Right cardiac atrium (tissue), 5 donors: ENCODE measurements around the gene ZC3H4. TPM values are rescaled to one million over a fixed set of nuclear protein-coding genes. Genes with fewer than 3 reads are reported as not detected.
"Not testable (repeated sequence)": the region's sequence is repeated elsewhere in the genome, so short reads cannot be mapped to it uniquely, and the experiment has no call there.

Source experiments
- ATAC-seq, 2 donors: fragments of 200-7000 bp; cut with Tn5 transposase; one replicate each; pipeline versions ENCODE4 v1.8.0 to v1.9.1; 2020; ENCODE audit warnings: moderate library complexity in 2 of 2, mild to moderate bottlenecking in 1 of 2
- DNase-seq, 3 donors: peaks; one replicate each; pipeline ENCODE4 v3.0.0-alpha.2; 2020
- H3K27ac ChIP-seq: one replicate; pipeline ENCODE4 v1.5.1; 2013; ENCODE audit warnings: mild to moderate bottlenecking, low read length, control low read depth, moderate library complexity
- H3K27me3 ChIP-seq: one replicate; pipeline ENCODE4 v1.6.1; 2013; ENCODE audit not compliant: control insufficient read depth, insufficient read depth
- H3K4me1 ChIP-seq: one replicate; pipeline ENCODE4 v1.6.1; 2013; ENCODE audit warnings: low read length; ENCODE audit not compliant: control insufficient read depth, insufficient read depth
- H3K4me3 ChIP-seq: one replicate; pipeline ENCODE4 v1.5.1; 2013; ENCODE audit warnings: low read length, control low read depth
- H3K9me3 ChIP-seq: one replicate; pipeline ENCODE4 v1.6.1; 2013; ENCODE audit warnings: low read length; ENCODE audit not compliant: control insufficient read depth
- WGBS: extraction: QIAGEN DNeasy Blood & Tissue Kit; methylation state at CpG from one replicate; pipeline ENCODE4 v1.1.7; 2013; 5-methylcytosine and 5-hydroxymethylcytosine counted together
- intact Hi-C, 4 donors: fragments of 100-400 bp; cut with DNase I; formaldehyde crosslinking; loops; one replicate each; pipeline versions ENCODE4 v1.11.0 to v1.14.0; 2022 to 2023
- polyA plus RNA-seq: library from polyadenylated mRNA; stranded (reverse); fragments of 200-250 nt; gene quantifications from one replicate; pipeline ENCODE4 v1.2.3, GENCODE V29; 2013
- total RNA-seq, 4 donors: library from RNA; stranded (reverse); fragmentation: NEBNext Ultra II Directional; extraction: Animal tissue kit (Norgen Biotek cat#: 25700); gene quantifications; one replicate each; pipeline ENCODE4 v1.2.1, GENCODE V29; 2021
- donor health status: healthy with polysubstance abuse.
- donor health status: DM: no; HTN: yes; CAD: no.
- donor health status: DM: no; HTN: no; CAD: no.
- donor health status: DM: no; HTN: yes; CAD: no; lungs with severe emphysema.
- donor health status: DM: yes; HTN: yes; CAD: no.

ZC3H4 gene
- total and polyA plus RNA-seq, 5 donors: 12.4 to 27.7 (median 26.4) TPM

GRCh38 chr19:47095476-47096099, 18.0 kb downstream of the ZC3H4 start:
- WGBS: 58% methylated on average over 9 of the region's 9 CpGs
- peaks cover 25% of the 10 kb centered on the region for H3K4me1 ChIP-seq
- no peaks in the 10 kb centered on the region for H3K27me3 ChIP-seq
- ATAC-seq (no peak), DNase-seq (peak in 1 of 3 donors; percentile 54)
- H3K4me3 ChIP-seq: no peak overlapping the region
- intact Hi-C loops: no loop called here
- no peaks in the 10 kb centered on the region for H3K9me3 ChIP-seq
- peak overlapping the region; percentile 66 for H3K27ac ChIP-seq

GRCh38 chr19:47094557-47095475, 18.8 kb downstream of the ZC3H4 start:
- Histone ChIP-seq H3K4me3 (no peak overlapping the region), H3K4me1 (peaks cover 25% of the 10 kb centered on the region), H3K9me3 (no peaks in the 10 kb centered on the region), H3K27me3 (no peaks in the 10 kb centered on the region), H3K27ac (peak overlapping the region; percentile 14)
- DNase-seq: peak in 1 of 3 donors; percentile 58
- ATAC-seq: peak in 1 of 2 donors; percentile 17
- intact Hi-C loops: no loop called here
- 76% methylated on average over 15 of the region's 15 CpGs for WGBS

- no peak overlapping the region for H3K27ac ChIP-seq
- peaks cover 25% of the 10 kb centered on the region for H3K4me1 ChIP-seq
- H3K9me3 ChIP-seq: no peaks in the 10 kb centered on the region
- DNase-seq (no peak), ATAC-seq (no peak)
- 84% methylated on average over 10 of the region's 10 CpGs for WGBS
- intact Hi-C loops: no loop called here
- no peaks in the 10 kb centered on the region for H3K27me3 ChIP-seq
- H3K4me3 ChIP-seq: no peak overlapping the region
These were observed 19.7 kb downstream of the ZC3H4 start for GRCh38 chr19:47093841-47094240.

GRCh38 chr19:47093254-47093653, 20.3 kb downstream of the ZC3H4 start:
- WGBS: 64% methylated on average over 5 of the region's 5 CpGs
- H3K4me1 ChIP-seq: peaks cover 23% of the 10 kb centered on the region
- peak overlapping the region; percentile 57 for H3K27ac ChIP-seq
- no peak overlapping the region for H3K4me3 ChIP-seq
- intact Hi-C loops: no loop called here
- no peaks in the 10 kb centered on the region for H3K27me3 ChIP-seq
- ATAC-seq (no peak), DNase-seq (peak in 1 of 3 donors; percentile 64)
- H3K9me3 ChIP-seq: no peaks in the 10 kb centered on the region

- peak in 1 of 3 donors; percentile 18 for DNase-seq
These were observed 23.7 kb downstream of the ZC3H4 start for GRCh38 chr19:47089767-47090350.

GRCh38 chr19:47086280-47086679, 27.3 kb downstream of the ZC3H4 start:
- Histone ChIP-seq H3K27ac (no peak overlapping the region), H3K27me3 (no peaks in the 10 kb centered on the region), H3K4me3 (no peak overlapping the region), H3K4me1 (no peaks in the 10 kb centered on the region), H3K9me3 (no peaks in the 10 kb centered on the region)
- intact Hi-C loops: no loop called here
- ATAC-seq (no peak), DNase-seq (peak in 1 of 3 donors; percentile 24)
- WGBS: 93% methylated on average over 17 of the region's 17 CpGs

More at GRCh38 chr19:47089767-47090350, 23.7 kb downstream of the ZC3H4 start:
- Histone ChIP-seq H3K27ac (no peak overlapping the region), H3K4me1 (peaks cover 3% of the 10 kb centered on the region), H3K4me3 (no peak overlapping the region), H3K9me3 (no peaks in the 10 kb centered on the region), H3K27me3 (no peaks in the 10 kb centered on the region)
- WGBS: 95% methylated on average over 21 of the region's 21 CpGs
- ATAC-seq: no peak
- intact Hi-C loops: no loop called here

GRCh38 chr19:47084879-47085439, 28.6 kb downstream of the ZC3H4 start:
- Histone ChIP-seq H3K27me3 (no peaks in the 10 kb centered on the region), H3K9me3 (no peaks in the 10 kb centered on the region), H3K4me1 (no peaks in the 10 kb centered on the region), H3K27ac (no peak overlapping the region), H3K4me3 (no peak overlapping the region)
- DNase-seq: peak in 1 of 3 donors; percentile 20
- WGBS: 94% methylated on average over 24 of the region's 24 CpGs
- intact Hi-C loops: loop anchor here in 1 of 4 donors (5.0 kb wide), 1 partner anchor 37 kb away; no protein-coding TSS in a partner anchor
- ATAC-seq: no peak

- H3K27me3 ChIP-seq: no peaks in the 10 kb centered on the region
- no peak overlapping the region for H3K27ac ChIP-seq
- intact Hi-C loops: loop anchor here in 1 of 4 donors (5.0 kb wide), 1 partner anchor 40 kb away; no protein-coding TSS in a partner anchor
- no peaks in the 10 kb centered on the region for H3K4me1 ChIP-seq
- no peak overlapping the region for H3K4me3 ChIP-seq
- no peaks in the 10 kb centered on the region for H3K9me3 ChIP-seq
- no peak for DNase-seq
- WGBS: 97% methylated on average over 5 of the region's 5 CpGs
- no peak for ATAC-seq
These were observed 31.1 kb downstream of the ZC3H4 start for GRCh38 chr19:47082493-47082892.

GRCh38 chr19:47081095-47081494, 32.5 kb downstream of the ZC3H4 start:
- no peak for DNase-seq
- ATAC-seq: no peak
- no peaks in the 10 kb centered on the region for H3K9me3 ChIP-seq
- 79% methylated on average over 6 of the region's 6 CpGs for WGBS
- peaks cover 2% of the 10 kb centered on the region for H3K4me1 ChIP-seq
- H3K27me3 ChIP-seq: no peaks in the 10 kb centered on the region
- no peak overlapping the region for H3K4me3 ChIP-seq
- intact Hi-C loops: loop anchor here in 3 of 4 donors (1.0 to 5.0 kb wide), 3 partner anchors 41 to 44 kb away; no protein-coding TSS in a partner anchor
- no peak overlapping the region for H3K27ac ChIP-seq

GRCh38 chr19:47078351-47078750, 35.2 kb downstream of the ZC3H4 start:
- intact Hi-C loops, ATAC-seq, H3K27me3 ChIP-seq, H3K27ac ChIP-seq, H3K4me3 ChIP-seq, H3K9me3 ChIP-seq, H3K4me1 ChIP-seq: not testable (repeated sequence)
- WGBS: 95% methylated on average over 13 of the region's 13 CpGs
- DNase-seq: peak in 1 of 3 donors; percentile 28
